NCI-H526 (cell line): ENCODE measurements around the gene SLC35A3.
A peak's percentile ranks its signal among the peaks of the same experiment; 100 is the strongest.
"Not testable (repeated sequence)": the region's sequence is repeated elsewhere in the genome, so short reads cannot be mapped to it uniquely, and the experiment has no call there.

Source experiments
- DNase-seq, 2 experiments: peaks; one replicate each; lab custom pipeline; 2025; lab: John Stamatoyannopoulos, UW

Gene SLC35A3

DNA sequence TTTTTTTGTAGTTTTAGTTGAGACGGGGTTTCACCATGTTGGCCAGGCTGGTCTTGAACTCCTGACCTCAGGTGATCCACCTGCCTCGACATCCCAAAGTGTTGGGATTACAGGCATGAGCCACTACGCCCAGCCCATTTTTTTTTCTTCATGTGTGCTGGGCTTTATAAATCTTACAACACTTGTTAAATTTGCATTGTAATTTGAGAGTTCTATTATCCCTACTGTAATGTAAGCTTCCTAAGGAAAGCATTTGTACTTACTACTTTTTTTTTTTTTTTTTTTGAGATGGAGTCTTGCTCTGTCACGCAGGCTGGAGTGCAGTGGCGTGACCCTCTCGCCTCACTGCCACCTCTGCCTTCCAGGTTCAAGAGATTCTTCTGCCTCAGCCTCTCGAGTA, 2.3 kb downstream of the SLC35A3 start:
- DNase-seq: peak; percentile 8 to 28

DNA sequence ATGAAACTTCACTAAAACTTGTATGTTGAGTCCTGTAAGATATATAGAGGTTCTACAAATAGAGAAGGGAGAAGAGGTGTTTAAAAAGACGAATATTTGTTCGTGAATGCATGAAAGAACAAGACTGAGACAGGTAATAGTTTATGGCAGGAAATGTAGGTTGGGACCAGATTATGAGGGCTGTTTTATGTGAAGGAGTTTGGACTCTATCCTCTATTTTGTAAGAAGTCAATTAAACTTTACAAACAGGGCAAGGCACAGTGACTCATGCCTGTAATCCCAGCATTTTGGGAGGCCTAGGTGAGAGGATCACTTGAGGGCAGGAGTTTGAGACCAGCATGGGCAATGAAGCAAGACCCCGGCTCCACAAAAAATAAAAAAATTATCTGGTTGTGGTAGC, 5.7 kb downstream of the SLC35A3 start:
- DNase-seq: no peak

- DNase-seq: not testable (repeated sequence)
These were observed 7.5 kb downstream of the SLC35A3 start for GRCh38 chr1:99977326-99977725.

DNA sequence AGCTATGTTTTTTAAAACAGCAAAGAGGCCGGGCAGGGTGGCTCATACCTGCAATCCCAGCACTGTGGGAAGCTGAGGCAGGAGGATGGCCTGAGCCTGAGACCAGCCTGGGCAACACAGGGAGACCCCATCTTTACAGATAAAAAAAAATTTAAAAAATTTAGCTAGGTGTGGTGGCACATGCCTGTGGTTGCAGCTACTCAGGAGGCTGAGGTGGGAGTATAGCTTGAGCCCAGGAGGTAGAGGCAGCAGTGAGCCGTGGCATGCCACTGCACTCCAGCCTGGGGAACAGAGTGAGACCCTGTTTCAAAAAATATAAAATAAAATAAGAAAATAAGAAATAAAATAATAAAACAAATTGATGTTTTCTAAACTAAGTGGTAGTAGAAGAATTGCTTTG, 8.4 kb downstream of the SLC35A3 start:
- no peak for DNase-seq

- DNase-seq: no peak
These were observed 9.3 kb downstream of the SLC35A3 start for GRCh38 chr1:99979091-99979490.

DNA sequence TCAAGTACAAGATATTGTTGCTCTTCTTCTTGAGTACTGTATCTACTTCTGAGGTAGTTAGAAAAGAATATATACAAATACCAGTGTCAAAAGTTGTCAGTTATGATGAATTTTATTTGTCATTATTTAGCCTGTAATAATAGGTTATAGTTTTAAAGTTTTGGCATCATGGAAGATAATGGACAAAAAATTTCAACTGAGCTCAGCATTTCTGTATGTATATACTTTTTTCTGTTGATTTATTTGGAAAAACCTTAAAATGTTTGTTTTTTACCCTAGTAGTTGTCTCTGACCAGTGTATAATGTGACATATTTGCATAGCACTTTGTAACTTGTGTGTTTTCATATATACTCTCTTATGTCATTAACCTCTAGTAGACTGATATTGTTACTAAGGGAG, 11.1 kb downstream of the SLC35A3 start:
- DNase-seq: no peak

DNA sequence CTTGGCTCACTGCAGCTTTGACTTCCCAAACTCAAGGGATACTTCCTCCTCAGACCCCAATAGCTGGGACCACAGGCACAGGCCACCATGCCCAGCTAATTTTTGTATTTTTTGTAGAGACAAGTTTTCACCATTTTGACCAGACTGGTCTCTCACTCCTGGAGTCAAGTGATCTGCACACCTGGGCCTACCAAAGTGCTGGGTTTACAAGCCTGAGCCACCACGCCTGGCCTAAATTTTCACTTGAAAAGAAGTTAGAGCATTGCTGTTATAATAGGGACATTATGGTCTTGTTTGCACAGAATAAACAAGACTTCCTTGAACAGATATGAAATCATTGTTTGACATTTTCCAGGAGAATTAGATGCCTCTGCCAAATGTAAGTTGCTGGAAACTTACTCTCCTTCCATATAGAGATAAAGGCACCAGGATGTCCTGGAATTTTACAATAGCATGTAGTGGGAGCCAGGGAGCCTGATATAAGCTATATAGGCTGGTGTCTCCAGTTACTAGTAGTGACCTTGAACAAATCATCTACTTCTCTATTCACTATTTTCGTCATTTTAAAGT, 16.9 kb downstream of the SLC35A3 start:
- no peak for DNase-seq

DNA sequence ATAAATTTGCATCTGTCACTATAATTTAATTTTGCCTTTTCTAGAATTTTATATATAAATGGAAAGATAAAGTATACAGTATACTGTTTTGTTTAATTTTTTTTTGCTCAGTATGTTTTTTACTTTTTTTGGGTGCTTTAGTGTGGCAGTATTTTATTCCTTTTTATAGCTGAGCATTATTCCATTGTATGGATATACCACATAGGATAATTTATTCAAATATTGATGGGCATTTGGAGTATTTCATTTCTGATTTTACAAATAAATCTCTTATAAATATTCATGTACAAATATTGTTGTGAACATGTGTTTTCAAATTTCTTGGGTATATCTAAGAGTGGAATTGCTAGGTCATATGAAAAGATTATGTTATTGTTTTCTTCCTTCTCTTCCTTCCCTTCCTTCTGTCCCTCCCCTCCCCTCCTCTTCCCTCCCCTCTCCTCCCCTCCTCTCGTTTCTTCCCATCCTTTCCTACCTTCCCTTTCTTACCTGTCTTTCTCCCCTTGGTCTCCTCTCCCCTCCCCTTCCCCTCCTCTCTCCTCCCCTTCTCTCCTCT, 18.5 kb downstream of the SLC35A3 start:
- DNase-seq: no peak

DNA sequence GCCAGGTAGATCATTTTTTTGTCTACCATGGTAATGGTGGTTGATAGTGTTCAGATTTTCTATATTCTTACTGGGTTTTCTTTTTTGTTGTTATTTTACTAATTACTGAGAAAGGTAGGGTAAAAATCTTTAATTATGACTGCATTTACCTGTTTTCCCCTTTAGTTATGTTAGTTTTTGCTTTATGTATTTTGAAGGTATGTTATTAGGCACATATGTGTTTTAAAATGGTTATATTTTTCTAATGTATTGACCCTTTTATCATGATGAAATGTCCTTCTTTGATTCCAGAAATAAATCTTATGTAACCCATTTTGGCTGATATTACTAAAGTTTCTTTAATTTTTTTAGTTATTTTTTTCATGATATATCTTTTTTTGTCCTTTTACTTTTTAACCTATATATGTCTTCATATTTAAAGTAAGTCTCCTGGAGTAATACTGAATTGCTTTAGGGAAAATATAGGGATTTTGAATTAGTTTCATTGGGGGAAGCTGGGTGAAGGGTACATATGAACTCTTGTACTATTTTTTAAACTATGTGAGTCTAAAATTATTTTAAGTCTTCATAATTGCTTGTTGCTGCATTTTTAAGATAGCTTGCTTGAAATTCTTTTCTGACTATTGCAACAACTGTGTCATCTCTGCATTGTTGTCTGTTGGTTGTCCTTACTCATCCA, 22.4 kb downstream of the SLC35A3 start:
- DNase-seq: no peak

DNA sequence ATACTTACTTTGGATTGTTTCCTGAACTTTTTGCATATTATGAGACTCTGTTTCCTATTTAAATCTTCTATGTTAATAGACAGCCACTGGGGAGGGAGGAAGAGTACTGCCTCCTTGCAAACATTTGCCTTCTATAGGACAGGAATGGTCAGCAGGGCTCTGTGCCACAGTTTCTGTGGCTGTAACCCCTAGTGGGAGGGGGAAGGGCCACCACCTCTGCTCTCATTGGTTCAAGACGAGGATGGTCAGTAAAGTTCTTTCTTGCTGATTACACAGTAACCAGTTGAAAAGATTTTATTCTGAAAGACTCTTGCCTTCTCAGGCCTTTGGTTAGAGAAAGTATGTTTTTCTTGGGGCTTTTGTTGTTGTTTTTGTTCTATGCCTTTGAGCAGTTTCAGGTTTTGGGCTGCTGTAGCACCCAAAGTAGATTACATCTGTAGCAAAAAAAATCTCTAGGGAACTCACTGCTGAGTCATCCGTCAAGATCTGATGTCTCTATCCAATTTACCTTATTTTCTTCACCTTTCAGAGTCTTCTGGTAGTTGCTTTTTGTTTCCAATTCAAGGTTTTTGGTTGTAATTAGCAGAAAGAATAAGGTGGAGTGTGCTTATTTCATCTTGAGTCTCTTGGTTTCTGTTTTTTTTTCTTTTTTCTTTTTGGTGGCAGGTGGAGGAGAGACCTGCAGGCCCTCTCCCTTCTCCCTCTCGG, 23.1 kb downstream of the SLC35A3 start:
- DNase-seq: no peak

- DNase-seq: no peak
These were observed 23.7 kb downstream of the SLC35A3 start for GRCh38 chr1:99993468-99993845.

GRCh38 chr1:99994496-99994895, 24.7 kb downstream of the SLC35A3 start:
- DNase-seq: no peak

- no peak for DNase-seq
These were observed 27.2 kb downstream of the SLC35A3 start for GRCh38 chr1:99996951-99997350.

DNA sequence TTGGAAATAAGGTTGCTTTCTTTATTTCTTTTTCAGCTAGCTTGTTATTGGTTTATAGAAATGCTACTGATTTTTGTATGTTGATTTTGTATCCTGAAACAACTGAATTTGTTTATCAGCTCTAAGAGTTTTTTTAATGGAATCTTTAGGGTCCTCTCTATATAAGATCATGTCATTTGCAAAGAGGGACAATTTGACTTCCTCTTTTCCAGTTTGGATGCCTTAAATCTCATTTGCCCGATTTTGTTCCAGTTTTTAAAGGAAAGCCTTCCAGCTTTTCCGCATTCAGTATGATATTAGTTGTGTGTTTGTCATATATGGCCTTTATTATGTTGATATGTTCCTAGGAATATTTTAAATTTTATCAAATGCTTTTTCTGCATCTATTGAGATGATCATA, 31.7 kb downstream of the SLC35A3 start:
- DNase-seq: no peak

DNA sequence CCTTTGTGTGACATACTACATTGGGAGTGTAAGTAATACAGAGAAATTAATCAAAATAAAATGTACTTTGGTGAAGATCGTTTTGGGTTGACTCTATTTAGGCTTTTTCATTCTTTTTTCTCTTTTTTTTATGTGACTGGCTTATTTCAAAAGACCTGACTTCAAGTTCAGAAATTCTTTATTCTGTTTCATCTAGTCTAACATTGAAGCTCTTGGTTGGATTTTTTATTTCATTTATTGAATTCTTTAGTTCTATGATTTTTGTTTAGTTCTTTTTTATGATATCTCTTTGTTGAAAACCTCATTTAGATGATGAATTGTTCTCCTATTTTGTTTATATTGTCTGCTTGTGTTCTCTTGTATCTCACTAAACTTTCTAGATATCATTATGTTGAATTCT, 35.6 kb downstream of the SLC35A3 start:
- DNase-seq: no peak

GRCh38 chr1:100006688-100007087, 36.9 kb downstream of the SLC35A3 start:
- no peak for DNase-seq

- no peak for DNase-seq
These were observed 39.7 kb downstream of the SLC35A3 start for GRCh38 chr1:100009458-100009857.

- no peak for DNase-seq
These were observed 41.0 kb downstream of the SLC35A3 start for GRCh38 chr1:100010804-100011203.

DNA sequence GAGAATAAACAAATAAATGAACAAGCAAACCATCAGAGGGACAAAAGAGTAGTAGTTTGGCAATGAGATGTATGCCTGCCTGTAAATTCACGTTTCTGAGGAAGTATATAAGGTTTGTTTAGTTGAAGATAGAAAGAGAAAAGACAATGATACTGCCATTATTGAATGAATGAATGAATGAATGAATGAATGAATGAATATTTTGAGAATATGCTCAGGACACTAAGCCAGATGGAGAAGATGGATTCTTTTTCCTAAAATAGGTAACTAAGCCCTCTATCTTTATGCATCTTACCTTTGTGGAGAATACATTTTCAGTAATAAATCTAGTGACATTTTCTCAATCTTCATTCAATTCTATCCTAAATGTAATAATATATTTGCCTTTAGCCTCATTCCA, 49.4 kb downstream of the SLC35A3 start:
- DNase-seq: no peak

DNA sequence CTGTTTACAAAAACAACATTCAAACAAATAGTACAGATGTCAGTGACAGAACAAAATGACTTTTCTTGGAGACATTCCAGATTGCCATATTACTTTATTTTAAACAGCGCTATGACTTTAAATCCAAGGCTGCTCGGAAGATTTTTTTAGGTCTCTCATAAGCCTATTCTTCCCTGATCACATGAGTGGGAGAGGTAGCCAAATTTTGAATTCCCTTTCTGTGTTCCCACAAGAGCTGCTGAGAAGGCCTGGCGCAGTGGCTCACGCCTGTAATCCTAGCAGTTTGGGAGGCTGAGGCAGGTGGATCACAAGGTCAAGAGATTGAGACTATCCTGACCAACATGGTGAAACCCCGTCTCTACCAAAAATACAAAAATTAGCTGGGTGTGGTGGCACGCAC, 53.7 kb downstream of the SLC35A3 start:
- no peak for DNase-seq

GRCh38 chr1:100027212-100027611, 57.4 kb downstream of the SLC35A3 start:
- no peak for DNase-seq

DNA sequence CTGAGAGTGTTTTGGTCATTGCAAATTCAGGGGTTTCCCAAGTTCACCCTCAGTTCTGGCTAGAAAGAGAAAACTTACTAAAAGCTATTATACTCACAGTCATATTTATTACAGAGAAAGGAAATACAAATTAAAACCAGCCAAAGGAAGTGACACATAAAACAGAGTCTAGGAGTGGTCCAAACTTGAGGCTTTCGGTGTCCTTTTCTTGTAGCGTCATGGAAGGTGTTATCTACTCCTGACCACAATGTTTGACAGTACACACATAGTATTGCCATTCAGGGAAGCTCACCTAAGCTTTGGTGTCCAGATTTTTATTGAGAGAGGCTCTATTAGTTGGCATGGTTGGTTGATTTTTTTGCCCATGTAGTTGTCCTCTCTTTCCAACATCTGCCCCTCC, 59.0 kb downstream of the SLC35A3 start:
- DNase-seq: no peak

- DNase-seq: peak; percentile 2 to 42
These were observed 64.7 kb downstream of the SLC35A3 start for GRCh38 chr1:100034470-100034869.
